Neural cell (in vitro differentiated cells): Measurements from ENCODE around the gene HIVEP1. TPM values are rescaled to one million over a fixed set of nuclear protein-coding genes. Genes with fewer than 3 reads are reported as not detected.

ENCODE experiments used
- polyA plus RNA-seq: library from polyadenylated mRNA; depleted of rRNA; stranded (reverse); fragments of >200 nt; gene quantifications from 2 replicates; pipeline ENCODE4 v1.2.3, GENCODE V29; 2014

HIVEP1 gene
- polyA plus RNA-seq, 1 donor from 2014 or later = 3.6 TPM

Other genes starting within 250 kb of the HIVEP1 start
- not detected in 2 replicates for gene ADTRP, start 233.5 kb upstream of the HIVEP1 start, polyA plus RNA-seq